ENCODE data around the gene NPDC1.
"Not testable (repeated sequence)": the region's sequence is repeated elsewhere in the genome, so short reads cannot be mapped to it uniquely, and the experiment has no call there.

Gene NPDC1

DNA sequence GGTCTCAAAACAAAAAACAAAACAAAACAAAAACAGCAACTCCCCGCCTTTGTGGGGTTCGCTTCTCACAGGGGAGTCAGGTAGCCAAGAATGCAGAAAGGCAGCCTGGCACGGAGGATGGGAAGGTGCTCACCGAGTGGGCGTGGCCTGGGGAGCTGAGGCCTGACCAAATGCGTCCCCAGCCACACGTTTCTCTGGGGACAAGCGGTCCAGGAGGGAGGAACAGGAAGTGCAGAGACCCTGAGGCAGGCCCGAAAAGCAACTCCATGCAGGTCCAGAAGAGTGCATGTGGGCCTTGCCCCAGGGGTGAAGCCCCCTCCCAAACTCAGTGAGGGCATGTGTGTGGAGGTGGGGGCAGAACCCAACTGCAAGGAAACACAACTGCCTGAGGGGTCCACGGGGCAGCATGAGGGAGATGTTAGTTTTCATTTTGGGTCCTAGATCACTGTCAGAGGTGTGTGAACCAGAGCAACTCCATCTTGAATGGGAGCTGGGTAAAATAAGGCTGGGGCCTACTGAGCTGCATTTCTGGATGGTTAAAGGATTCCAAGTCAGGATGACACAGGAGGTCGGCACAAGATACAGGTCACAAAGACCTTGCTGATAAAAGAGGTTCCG lies 28.8 kb upstream of the NPDC1 start:
- DNase-seq = no peak

DNA sequence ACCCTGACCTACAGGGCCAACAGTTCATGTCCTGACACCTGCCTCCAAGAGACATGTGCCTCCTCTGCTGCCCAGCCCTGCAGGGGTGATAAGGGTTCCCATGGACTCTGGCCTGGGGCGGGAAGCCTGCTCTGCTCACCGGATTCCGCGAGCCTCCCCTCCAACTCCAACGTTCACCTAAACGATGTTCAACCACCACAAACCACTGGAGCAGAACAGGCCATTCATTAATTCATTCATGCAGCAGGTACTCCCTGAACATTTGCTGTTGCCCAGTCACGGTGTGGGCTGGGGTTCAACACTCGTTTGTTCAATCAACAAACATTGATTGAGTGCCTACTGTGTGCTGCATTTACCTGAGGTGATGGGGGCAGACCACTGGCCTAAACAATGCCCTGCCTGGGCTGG lies 28.0 kb upstream of the NPDC1 start:
- no peak for DNase-seq

DNA sequence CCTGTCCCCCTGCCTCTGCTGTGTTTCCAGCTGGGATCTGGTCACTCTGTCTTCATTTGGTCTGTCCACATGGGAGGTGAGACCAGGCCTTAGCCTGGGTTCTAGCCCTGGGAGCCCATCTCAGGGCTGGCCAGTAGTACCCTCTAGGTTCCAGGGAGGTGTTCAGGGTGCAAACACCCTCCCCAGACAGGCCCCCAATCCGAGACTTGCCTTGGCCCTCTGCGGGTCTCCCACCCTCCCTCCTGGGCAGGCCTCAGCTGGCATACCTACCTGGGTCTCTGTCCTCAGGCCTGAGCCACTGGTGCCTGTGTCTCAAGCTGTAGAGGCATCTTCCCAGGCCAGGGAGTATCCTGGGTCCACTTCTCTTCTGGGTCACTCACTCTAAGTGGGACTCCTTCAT lies 25.3 kb upstream of the NPDC1 start:
- DNase-seq = no peak

DNA sequence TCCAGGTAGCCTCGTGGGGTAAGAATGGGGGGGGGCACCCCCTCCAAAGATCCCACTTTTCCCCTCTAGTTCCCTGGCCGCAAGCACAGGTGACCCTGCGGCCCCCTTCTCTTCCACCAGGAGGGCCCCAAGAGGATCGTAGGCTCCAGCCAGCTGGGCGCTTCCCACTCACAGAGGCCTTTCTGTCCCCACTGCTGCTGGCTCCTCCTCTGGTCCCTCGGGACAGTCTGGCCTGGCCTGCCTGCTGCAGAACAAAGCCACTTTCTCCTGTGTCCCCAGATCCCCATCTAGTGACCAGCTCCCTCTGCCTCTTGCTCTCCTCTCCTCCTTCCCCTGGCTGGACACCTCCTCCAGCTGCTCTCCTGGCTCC lies 24.9 kb upstream of the NPDC1 start:
- DNase-seq = no peak

DNA sequence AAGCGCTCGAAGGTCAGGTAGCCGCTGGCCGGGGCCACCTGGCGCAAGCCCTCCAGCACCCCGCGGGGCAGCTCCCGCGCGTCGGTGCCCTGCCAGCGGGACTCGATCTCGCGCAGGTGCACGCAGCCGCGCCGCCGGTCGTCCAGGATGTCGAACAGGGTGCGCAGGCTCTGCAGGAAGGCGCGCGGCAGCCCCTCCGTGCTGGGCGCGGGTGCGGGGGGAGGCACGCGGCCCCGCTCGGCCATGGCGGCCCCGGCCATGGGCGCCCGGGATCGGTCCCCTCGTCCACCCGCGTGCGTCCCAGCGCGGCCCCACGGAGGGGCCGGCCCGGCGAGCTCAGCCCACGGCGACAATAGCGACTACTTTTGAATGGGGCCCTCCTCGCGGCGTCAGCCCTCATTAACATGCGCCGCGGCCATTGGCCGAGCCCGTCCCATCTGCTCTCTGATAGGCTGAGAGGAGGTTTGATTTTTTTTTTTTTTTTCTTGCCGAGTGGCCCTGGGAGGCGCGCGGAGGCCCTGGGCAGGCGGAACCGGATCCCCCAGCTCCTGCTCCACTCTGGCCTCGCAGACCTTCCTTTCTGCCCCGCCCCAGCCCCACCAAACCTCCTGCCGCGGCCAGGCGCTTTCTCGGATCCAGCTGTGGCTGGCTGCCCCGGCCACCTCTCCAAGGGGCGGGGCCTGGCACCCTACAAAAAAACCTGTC lies 24.4 kb upstream of the NPDC1 start, which contains the start of gene SAPCD2:
Gene SAPCD2, minus strand, starts transcription at position 357 of the 705 bp plus-strand sequence. Its CDS starts 97 bp downstream, at position 260.
- peak; percentile 80 for DNase-seq

DNA sequence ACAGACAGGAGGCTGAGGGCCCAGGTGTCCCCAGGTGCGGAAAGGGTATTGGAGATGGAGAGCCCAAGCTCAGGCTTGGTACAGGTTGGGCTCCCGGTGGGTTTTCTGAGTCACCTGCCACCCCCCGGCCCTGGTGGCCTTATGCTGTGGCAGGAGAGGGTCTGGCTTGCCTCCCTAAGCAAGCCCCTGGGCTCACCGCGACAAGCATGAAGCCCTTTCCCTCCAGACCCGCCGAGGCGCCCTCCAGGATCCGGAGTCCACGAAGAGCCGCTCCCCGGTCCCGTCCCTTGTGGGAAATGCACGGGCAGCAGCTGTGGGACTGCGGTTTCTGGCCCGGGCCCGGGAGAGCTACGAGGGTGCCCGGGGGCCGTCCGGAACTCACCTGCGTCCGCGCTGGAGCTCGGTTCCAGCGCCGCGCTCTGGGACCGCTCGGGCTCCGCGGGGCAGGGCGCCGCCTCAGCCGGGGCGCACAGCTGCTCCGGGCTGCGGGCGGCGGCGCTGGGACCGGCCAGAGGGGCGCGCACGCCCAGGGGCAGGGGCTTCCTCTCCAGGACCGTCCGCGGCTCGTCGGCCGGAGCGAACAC lies 23.6 kb upstream of the NPDC1 start:
- DNase-seq = no peak

DNA sequence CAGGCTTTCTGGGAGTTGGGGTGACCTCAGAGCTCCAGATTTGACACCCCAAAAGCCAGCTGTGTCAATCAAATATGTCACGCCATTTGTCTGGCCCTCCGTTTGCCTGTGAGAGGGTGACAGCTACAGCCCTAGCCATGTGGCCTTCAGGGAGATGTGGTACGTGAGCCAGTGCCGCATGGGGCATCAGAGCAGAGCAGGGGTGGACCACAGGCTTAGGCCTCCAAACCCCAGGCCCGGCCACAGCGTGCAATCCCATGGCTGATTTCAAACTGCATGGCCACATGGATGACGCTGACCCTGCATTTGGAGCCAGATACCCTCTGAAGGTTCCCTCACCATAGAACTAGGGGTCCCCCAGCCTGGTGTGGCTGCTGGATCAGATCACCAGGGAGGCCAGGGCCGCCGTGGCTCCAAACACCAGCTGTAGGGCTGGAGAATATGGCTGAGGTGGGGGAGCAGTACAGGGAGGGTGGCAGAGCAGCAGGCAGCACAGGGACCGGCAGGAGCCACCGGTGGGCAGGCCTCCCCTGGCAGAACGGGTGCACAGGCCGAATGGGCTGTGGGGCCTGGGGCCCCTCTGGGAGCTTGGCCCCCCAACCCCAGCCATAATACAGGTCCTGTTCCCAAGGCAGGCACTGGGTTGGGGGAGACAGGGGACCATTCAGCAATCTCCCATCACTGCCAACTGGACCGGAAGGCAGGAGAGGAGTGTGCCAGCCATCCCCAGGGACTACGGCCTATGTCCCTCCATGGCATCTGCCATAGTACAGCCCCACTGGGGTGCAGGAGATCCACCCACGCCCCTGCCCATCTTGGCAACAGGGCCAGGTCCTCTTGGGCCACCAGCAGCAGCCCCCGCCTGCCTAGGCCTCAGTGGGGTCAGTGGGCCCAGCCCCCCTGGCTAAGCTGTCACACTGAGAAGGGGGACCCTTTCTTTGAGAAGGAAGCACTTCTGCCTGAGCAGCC lies 22.8 kb upstream of the NPDC1 start:
- DNase-seq = no peak

DNA sequence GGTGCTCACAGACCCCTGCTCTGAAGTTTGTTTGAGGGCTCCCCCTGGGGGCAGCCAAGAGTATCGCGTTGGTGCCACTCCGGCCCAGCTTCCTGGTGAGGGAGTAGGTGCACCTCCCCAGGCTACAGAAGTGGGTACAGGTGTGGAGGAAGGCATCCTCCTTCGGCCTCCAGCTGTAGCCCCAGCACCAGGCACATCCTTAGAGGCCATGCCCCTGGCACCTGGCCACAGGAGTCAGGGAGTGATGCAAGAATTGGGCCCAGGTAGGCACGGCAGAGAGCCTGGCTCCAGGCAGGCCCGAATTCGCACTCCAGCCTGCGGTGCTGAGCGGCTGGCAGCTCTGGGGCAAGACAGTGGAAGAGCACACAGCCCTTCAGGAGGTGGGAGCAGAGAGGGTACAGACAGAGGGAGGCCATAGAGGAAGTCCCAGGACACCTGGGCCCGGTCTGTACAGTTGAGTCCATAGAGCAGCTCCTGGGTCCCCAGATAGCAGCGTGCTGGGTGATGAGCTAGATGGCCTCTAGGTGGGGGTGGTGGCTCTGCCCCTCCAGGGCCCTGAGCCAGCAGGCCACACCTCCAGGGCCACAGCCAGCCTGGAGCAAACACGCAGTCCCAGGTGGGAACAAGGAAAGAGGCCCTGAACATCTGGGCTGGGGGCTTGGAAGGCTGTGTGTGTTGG lies 22.0 kb upstream of the NPDC1 start:
- no peak for DNase-seq

DNA sequence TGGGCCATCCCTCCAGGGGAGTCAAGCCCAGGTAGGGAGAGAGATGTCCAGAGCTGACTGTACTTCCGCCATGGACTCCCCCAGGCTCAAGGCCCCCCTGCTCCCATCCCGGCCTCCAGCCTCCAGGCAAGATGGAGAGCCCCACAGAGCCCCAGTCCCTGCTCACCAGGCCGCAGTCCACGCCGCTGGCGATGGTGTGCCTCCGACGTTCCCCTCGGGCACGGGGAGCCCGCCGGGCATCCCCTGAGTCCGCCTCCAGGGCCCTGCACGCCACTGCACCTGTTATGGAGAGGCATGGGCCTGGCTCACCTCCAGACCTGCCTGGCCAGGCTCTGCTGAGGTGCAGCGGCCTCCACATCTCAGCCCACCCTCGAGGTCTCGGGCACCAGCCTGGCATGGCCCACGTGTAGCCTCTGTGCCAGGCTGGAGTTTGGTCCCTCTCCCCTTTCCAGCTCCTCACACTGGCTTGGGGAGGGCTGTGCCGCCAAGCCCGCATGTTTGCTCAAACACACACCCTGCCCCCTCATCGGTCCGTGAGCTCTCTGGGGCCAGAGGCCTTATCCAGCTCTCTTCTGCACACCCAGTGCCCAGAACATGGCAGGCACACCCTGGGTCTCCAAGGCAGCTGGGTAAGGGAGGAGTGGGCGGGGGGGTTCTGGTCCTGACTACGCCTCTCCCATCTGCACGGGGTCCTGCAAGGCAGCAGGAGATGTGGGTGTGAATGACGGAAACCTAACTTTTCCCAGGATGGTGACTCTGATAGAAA lies 20.3 kb upstream of the NPDC1 start:
- DNase-seq = no peak

DNA sequence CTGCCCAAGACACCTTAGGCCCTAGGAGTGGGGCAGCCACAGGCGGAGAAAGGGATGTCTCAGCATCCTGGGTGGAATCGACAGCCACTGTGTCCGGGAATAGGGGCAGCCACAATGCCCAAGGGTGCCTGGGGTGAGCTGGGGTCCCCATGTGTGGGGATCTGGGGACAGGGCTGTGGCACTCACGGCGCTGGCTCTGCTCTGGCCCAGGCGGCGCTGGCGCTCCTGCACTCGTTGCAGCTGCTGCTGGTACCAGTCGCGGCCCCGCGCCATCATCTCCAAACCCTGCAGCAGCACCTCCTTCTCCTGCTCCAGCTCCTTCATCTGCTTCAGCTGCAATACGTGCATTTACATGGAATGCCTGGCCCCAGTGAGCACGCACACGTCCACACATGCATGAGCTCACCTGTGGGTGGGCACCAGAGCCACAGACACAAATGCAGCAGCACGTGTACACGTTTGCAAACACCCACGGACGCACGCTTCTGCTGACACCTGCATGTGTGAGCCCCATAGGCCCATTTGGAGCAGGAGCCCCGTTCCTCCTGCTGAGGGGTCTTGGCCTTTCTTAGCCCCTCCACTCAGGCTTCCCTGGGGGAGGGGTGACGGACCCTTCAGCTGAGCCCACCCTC lies 19.5 kb upstream of the NPDC1 start:
- DNase-seq = no peak

DNA sequence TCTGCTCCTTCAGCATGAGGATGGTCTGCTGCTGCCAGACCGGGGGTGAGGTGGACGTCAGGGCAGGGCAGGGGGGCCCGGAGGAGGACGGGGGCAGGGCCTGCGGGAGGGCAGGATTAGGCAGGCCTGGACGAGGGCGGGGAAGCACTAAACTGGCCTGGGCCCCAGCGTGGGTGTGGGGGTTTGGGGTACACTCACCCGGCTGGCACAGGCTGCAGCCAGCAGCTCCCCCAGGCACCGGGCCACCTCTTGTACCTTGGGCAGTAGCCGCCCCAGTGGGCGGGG lies 18.8 kb upstream of the NPDC1 start:
- no peak for DNase-seq

DNA sequence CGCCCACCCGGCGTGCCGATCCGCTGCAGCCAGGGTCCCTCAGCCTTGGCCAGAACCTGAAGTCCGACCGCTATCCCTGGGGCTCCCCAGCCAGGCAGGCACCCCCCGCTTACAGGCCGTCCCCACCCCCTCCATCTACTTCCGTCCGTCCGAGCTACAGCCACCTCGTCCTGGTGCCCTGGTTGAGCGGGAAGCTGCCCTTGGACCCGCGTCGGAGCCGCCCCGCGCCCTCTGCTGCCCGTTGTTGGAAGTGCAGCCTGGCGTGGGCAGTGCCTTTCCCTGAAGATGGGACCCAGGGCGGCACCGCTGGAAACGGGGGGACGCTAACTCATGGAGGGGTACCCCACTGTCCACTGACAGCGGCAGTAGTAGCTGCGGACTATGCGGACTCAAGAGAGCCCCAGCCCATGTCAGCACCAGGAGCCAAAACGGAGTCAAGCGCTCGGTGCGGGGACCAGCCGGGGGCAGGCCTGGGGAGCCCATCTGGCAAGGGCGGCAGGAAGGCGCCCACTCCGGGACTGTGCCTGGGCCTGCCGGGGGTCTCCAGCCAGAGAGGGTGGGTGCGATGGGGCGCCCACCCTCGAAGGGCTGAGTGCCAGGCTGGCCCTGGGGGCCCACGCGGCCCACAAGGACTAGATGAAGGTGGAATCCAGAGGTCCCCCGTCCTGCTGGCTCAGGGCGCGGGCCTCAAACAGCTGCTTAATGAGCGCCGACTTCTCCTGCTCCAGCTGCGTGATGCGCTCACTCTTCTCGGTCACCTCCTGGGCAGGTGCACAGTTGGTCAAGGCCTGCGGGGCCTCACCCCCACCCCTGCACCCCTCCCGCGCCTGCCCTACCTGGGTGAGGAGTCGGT lies 18.3 kb upstream of the NPDC1 start:
- no peak for DNase-seq

DNA sequence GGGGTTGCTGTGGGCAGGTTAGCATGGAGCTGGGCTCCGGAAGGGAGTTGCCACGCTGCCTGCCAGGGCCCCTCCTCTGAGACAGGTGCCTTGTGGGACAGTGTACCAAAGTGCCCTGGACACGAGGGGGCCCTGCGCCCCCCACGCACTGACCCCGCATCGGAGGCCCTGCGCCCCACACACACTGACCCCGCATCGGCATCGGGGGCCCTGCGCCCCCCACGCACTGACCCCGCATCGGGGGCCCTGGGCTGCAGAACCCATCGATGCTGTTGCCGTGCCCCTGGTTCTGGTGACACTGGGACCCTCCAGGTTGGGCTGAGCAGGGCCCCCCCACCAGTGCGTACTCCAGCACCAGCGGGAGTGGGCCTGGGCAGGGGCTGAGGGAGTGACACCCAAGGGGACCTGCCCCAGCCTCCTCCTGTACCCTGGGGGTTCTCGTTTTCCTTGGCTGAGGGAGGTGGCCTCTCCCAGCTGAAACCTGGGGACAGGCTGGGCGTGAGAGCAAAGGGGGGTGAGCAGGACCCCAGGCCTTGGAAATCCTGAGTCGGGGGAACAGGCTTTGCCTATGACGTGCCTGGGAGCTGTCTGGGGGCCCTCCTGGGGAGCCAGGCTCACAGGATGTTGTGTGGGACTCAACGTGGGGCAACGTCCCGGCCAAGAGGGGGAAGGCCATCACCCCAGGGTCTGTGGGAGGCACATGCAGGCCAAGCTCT lies 17.5 kb upstream of the NPDC1 start:
- no peak for DNase-seq

DNA sequence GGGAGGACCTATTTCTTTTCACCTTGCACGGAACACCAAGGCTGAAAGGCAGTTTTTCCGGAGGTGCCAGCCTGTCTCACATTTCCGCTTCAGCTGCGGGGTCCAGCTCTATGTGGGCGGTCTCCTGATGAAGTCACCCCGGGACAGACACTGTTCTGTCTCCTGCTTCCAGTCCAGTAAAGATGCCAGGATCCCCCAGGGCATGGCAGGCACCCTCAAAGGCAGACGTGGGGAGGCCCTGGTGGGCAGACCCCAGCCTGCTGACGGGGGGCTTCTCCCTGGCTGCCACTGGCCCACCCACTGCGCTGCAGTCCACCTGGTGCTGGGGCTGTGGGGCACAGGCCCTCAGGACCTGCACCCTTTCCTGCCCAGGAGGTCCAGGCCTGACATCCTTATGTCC lies 16.8 kb upstream of the NPDC1 start:
- not testable (repeated sequence) for DNase-seq

DNA sequence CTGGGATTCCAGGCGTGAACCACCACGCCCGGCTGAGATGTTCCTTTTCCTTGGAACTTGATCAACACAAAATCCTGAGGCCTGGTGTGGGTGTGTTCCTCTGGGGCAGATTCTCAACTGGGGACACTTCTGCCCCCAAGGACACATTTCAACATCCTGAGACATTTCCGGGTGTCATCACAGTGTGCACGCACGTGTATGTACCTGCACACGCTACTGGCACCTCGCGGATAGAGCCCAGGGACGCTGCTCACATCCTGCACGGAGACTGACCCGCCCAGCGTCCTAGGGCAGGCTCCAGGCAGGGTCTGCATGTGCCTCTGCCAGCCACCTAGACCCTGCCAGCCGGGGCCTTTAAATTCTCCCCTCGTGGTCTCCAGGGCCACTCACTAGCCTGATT lies 16.4 kb upstream of the NPDC1 start:
- DNase-seq = no peak

DNA sequence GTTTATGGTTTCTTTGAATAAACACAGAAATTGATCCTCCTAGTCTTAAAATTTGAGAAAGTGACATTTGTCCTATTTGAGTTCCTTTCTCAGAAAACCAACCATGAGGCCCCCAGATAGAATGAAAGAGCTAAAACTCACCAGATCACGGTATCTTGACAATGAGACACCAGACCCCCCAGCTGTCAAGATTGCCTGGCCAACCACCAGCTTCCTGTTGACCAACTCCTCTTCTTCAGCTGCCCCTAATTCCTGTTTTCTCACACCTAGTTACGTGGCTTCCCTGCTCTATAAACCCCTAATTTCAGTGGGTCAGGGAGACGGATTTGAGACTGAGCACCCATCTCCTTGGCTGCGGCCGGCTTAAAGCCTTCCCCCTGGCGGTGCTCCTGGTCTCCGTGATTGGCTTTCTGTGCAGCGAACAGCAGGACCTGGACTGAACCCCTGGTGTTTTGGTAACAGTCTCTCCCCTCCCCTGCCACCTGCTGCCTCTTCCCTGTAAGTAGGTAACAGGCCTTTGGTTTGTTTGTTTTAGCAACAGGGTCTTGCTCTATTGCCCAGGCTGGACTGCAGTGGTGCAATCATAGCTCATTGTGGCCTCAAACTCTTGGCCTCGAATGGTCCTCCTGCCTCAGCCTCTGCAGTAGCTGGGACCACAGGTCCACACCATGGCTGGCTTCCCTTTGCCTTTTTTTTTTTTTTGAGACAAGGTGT lies 12.7 kb upstream of the NPDC1 start:
- DNase-seq = peak; percentile 39

DNA sequence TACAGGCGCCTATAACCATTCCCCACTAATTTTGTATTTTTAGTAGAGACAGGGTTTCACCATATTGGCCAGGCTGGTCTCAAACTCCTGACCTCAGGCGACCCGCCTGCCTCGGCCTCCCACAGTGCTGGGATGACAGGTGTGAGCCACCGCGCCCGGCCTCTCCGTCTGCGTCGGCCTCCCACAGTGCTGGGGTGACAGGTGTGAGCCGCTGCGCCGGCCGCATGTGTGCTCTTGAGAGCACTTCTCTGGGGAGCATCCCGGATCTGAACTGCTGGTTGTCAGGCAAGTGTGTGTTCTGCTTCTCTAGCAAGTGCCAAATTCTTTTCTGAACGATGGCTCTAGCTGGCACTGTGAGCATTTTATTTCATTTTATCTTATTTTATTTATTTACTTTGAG lies 11.6 kb upstream of the NPDC1 start:
- DNase-seq = peak; percentile 46

DNA sequence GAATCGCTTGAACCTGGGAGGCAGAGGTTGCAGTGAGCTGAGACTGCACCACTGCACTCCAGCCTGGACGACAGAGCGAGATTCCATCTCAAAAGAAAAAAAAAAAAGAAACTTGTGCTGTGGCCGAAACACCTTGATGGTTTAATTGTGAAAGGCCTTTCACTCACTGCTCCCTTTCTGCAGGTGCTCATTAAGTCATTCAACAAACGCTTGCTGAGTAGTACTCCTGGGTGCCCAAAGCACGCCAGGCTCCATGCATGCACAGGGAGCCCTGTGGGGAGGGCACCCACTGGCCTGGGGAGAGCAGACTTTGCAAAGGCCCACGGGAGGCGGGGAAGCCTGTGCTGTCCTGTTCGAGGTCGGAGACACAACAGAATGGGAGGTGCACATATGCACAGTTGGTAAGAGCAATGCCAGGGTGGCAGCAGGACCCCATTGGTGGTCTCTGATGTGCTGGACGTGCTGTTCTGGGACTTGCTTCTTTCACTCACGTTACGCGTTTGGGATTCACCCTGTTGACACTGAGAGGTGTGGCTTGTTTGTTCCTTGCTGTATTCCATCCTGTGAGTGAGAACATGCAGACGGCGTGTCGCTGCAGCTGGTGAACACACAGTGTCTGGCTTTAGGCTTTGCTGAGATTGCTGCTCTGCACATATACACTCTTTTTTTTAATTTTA lies 10.9 kb upstream of the NPDC1 start:
- no peak for DNase-seq

All from NCI-H524 treated with DMSO at 0.1 percent for 48 hours (cell line).